ENCODE measurements around the gene FKTN.
"Not testable (repeated sequence)": the region's sequence is repeated elsewhere in the genome, so short reads cannot be mapped to it uniquely, and the experiment has no call there.

Gene FKTN

DNA sequence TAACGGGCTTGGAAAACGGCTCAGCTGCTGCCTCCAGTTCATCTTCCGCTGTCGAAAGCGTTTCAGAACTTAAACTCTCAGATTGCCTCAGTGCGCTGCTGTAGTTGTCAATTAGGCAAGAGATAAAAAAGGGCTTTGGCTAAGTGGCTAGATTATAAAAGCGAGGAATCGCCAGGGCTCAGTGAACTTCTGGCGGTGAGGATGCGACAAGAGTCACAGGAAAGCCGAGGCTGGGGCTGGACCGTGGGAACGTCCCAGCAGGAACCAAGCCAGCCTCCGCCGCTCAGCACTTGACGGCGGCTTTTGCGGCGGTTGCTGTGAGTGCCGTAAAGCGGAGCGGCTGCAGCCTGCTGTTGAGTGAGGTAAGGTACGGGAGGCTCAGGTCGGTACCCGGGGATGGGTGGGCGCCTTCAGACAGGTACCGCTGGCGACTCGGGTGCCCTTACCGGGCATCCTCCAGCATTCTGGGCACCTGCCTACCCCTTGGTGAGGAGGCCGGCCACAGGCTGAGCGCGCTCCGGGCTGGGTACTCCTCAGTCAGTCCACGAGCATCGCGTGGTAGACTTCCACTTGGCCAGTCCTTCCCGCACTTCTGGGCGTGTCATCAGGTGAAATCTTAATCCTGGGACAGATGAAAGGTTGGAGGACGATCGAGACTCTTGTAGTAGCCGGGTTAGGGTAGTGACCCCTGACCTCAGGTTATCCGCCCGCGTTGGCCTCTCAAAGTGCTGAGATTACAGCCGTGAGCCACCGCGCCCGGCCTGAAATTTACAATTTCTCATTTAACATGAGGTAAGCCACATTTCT, at the start of gene FKTN:
Gene FKTN (plus strand): TSS at position 328 of the 807 bp plus-strand sequence. CDS start 16,902 bp downstream, outside the sequence.
- ATAC-seq: peak; percentile 98
- Mint-ChIP-seq H3K4me3 (peak within 1 kb of the TSS; percentile 89), H3K9me3 (peaks cover 5% of the 10 kb centered on the region), H3K36me3 (no peaks in the 10 kb centered on the region), H3K4me1 (peaks cover 17% of the 10 kb centered on the region), H3K27ac (peak within 1 kb of the TSS; percentile 88)
- DNase-seq (ENCODE audit: low spot score in 2 of 2): peak; percentile 73 to 87

DNA sequence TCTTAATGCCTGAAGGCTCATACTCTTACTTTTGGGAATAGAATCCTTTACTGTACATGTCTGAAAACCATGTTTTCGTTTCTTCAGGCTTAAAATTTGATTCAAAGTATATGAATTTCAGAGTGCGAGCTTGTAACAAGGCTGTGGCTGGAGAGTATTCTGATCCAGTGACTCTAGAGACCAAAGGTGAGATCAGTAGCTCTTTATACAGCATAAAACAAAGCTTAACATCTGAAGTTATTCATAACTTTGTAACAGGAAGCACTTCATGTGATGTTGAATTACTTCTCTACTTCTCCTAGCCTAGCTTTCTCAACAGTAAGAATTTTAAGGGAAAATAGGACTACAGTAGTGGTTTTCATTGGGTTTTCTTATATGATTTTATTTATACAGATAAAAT, 49.4 kb upstream of the FKTN start:
- H3K4me1 Mint-ChIP-seq: no peaks in the 10 kb centered on the region
- H3K4me3 Mint-ChIP-seq: no peak overlapping the region
- no peaks in the 10 kb centered on the region for H3K9me3 Mint-ChIP-seq
- no peak overlapping the region for H3K27ac Mint-ChIP-seq
- no peaks in the 10 kb centered on the region for H3K36me3 Mint-ChIP-seq
- DNase-seq (ENCODE audit: low spot score in 2 of 2): no peak
- no peak for ATAC-seq

DNA sequence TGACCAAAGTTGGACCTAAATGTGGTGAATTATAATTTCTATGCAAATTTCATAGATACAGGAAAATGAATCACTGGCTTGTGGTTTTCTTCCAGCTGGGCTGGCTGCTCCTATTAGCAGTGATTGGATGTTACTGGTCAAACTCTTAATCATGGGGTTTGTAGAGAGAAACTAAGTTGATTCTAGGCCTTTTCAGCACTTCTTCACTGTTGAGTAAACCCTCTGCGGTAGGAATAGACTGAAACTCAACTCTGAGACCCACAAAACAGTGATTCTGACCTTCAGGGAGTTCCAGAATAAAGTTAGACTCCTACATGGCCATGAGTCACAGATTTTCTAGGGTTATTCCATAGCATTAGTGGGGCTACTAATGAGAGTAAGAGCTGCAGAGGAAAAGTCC, 47.9 kb upstream of the FKTN start:
- ATAC-seq (peak; percentile 70), DNase-seq (ENCODE audit: low spot score in 2 of 2) (no peak)
- Mint-ChIP-seq H3K9me3 (no peaks in the 10 kb centered on the region), H3K27ac (no peak overlapping the region), H3K4me3 (no peak overlapping the region), H3K36me3 (no peaks in the 10 kb centered on the region), H3K4me1 (no peaks in the 10 kb centered on the region)

DNA sequence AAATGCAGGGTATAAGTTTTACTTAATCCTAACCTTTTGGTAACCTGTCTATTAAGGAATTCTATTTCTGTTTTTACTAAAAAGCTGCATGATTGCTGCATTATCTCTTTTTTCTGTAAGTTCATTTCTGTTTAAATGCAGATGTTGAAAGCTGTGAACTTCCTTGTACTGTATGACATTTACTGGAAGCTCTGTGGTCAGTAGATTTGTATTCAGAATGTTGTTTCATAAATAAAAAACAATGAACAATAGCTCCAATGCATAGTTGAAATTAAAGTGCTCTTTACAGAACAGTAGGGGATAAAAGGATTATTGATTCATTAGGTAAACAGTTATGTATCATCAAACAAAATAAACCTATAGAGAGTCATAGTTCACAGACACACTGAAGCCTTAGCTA, 46.5 kb upstream of the FKTN start:
- H3K4me3 Mint-ChIP-seq: no peak overlapping the region
- DNase-seq (ENCODE audit: low spot score in 2 of 2) (no peak), ATAC-seq (no peak)
- no peaks in the 10 kb centered on the region for H3K9me3 Mint-ChIP-seq
- H3K4me1 Mint-ChIP-seq: no peaks in the 10 kb centered on the region
- H3K36me3 Mint-ChIP-seq: no peaks in the 10 kb centered on the region
- no peak overlapping the region for H3K27ac Mint-ChIP-seq

DNA sequence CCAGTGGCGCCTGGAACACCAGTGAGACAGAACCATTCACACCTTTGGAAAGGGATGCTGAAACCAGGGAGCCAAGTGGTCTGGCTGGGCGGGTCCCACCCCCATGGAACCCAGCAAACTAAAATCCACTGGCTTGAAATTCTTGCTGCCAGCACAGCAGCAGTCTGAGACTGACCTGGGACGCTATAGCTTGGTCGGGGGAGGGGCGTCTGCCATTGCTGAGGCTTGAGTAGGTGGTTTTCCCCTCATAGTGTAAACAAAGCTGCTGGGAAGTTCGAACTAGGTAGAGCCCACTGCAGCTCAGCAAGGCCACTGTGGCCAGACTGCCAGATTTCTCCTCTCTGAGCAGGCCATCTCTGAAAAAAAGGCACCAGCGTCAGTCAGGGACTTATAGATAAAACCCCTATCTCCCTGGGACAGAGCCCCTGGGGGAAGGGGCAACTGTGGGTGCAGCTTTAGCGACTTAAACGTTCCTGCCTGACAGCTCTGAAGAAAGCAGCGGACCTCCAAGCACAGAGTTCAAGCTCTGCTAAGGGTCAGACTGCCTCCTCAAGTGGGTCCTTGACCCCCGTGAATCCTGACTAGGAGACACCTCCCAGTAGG, 42.0 kb upstream of the FKTN start:
- Mint-ChIP-seq H3K36me3 (no peaks in the 10 kb centered on the region), H3K4me1 (no peaks in the 10 kb centered on the region), H3K27ac (no peak overlapping the region)

DNA sequence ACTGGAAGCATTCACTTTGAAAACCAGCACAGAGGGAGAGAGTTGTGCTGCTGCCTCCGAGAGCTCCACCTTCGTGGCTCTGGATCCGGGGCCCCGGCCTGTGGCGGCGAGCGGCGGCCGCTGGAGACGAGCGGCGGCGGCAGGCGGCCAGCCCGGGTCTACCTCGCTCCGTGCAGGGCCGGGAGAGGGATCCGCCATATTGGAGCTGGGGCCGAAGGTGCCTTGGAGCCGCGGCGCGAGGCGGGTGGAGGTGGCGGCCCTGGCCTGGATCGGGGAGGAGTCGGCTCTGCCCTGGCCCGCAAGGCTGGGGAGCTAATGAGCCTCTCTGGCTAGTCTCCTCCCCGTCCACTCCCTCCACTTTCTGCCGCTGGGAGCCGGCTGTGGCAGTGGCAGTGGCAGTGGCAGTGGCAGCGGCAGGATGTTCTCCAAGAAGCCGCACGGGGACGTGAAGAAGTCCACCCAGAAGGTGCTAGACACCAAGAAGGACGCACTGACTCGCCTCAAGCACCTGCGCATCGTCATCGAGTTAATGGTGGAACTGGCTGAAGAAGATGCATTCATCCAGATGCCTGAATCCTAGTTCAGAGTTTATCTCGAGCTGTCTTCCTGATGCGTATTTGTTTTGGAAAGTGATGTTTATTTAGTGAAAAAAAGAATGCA, 38.1 kb upstream of the FKTN start:
- H3K36me3 Mint-ChIP-seq, H3K9me3 Mint-ChIP-seq, H3K4me1 Mint-ChIP-seq, H3K4me3 Mint-ChIP-seq, H3K27ac Mint-ChIP-seq: not testable (repeated sequence)
- ATAC-seq: peak; percentile 78
- peak; percentile 14 to 57 for DNase-seq (ENCODE audit: low spot score in 2 of 2)

More for the DNA sequence above, 42.0 kb upstream of the FKTN start:
- Mint-ChIP-seq H3K4me3 (no peak overlapping the region), H3K9me3 (peaks cover 2% of the 10 kb centered on the region)
- no peak for DNase-seq (ENCODE audit: low spot score in 2 of 2)
- ATAC-seq: no peak

DNA sequence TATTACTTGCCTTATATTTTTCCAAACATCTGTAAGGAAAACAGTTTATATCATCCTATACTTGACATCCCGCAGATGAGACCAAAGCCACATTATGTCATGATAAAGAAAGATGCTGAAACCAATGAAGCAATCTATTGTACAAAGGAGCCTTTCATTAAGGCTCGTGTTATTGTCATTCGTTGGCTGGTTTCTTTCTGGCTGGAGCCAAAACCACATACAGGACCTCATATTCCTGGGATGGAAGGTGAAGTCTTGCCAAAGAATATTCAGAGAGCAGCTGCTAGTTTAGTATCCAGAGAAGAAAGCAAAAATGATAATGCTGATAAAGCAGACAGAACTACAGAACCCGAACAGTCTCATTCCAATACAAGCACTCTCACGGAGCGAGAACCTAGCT, 36.9 kb upstream of the FKTN start:
- not testable (repeated sequence) for H3K36me3 Mint-ChIP-seq; H3K9me3 Mint-ChIP-seq; H3K4me1 Mint-ChIP-seq; ATAC-seq; H3K27ac Mint-ChIP-seq; DNase-seq (ENCODE audit: low spot score in 2 of 2); H3K4me3 Mint-ChIP-seq

DNA sequence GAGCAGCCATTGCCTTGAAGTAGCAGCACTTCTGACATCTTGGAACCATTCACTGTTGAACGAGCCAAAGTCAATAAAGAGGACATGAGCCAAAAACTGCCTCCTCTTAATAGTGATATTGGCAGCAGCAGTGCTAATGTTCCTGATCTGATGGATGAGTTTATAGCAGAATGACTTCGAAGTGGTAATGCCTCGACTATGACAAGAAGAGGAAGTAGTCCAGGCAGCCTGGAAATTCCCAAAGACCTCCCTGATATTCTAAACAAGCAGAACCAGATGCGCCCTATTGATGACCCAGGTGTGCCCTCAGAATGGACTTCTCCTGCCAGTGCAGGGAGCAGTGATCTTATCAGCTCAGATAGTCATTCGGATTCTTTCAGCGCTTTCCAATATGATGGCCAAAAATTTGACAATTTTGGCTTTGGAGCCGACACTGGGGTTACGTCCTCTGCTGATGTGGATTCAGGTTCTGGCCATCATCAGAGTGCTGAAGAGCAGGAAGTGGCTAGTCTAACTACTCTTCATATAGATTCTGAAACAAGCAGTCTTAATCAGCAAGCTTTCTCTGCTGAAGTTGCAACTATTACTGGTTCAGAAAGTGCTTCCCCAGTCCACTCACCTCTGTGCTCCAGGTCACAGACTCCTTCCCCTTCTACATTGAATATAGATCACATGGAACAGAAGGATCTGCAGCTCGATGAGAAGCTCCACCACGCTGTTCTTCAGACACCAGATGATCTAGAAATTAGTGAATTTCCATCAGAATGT, 35.1 kb upstream of the FKTN start:
- H3K4me3 Mint-ChIP-seq; H3K9me3 Mint-ChIP-seq; H3K36me3 Mint-ChIP-seq; H3K27ac Mint-ChIP-seq; DNase-seq (ENCODE audit: low spot score in 2 of 2); H3K4me1 Mint-ChIP-seq: not testable (repeated sequence)
- peak; percentile 53 for ATAC-seq

DNA sequence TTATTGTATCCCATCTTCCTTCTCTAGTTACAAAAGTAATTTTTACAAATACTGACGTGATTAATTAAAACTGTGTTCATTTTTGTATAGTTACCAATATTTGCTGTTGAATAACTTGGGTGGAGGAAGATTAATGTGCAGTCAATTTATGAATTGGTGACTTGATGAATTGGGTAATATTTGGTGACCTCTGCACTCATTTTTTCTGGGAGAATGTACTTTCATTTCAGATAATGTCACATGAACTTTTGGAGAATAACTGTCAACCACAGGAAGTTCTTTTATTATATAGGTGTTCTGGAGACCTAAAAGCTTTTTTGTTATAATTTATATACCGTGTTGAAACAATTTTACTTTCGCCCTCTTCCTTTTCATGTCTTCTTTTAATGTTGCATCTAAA, 26.4 kb upstream of the FKTN start:
- Mint-ChIP-seq H3K4me3 (no peak overlapping the region), H3K36me3 (no peaks in the 10 kb centered on the region), H3K9me3 (peaks cover 2% of the 10 kb centered on the region), H3K4me1 (peaks cover 7% of the 10 kb centered on the region), H3K27ac (no peak overlapping the region)
- ATAC-seq (no peak), DNase-seq (ENCODE audit: low spot score in 2 of 2) (no peak)

DNA sequence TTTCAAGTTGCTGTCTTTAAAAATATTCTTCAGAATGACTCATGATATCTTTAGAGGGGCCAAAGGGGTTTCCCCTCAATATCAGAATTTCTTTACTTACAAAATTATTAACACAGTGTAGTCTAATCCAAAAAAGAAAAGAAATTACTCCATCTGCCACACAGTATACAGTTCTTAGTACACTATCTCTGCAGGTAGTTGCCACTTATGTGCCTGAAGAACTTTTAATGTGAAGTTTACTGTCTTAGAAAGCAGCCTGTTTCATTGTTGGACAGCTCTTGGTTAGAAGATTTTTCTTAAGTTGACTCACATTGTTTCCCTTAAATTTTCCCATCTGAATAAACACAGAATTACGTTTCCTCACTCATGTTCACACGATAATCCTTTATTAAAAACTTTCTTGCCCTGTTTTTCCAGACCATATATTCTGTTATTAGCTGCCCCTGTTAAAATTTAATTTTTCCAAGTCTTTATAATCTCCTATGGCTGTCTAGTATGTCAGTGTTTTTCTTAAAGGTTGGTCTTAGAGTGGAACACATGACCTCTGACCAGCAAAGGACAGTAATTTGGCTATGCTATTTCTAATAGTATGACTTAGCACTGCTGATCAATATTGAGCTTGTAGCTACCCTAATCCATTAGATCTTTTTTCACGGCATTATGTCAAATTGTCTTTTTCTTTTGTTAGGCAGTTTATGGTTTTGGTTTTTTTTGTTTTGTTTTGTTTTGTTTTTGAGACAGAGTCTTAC, 21.8 kb upstream of the FKTN start:
- Mint-ChIP-seq H3K36me3 (no peaks in the 10 kb centered on the region), H3K4me3 (no peak overlapping the region), H3K27ac (no peak overlapping the region), H3K4me1 (peaks cover 4% of the 10 kb centered on the region), H3K9me3 (no peaks in the 10 kb centered on the region)
- DNase-seq (ENCODE audit: low spot score in 2 of 2): no peak
- ATAC-seq: peak; percentile 70

DNA sequence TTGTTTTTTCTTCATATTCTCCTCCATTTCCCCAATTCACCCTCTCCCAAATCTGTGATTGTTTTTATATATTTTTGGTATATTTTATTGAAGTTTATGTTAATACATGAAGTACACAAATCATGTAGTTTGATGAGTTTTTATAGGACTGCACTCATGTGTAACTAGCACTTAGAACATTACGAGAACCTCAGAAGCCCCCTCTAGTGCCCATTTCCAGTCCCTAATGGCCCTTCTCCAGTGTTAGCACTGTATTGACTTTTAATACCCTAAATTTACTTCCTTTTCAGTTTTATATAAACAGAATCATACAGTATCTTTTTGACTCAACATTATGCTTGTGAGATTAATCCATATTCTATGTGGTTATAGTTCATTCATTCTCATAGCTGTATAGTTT, 18.5 kb upstream of the FKTN start:
- H3K36me3 Mint-ChIP-seq: no peaks in the 10 kb centered on the region
- no peak overlapping the region for H3K4me3 Mint-ChIP-seq
- DNase-seq (ENCODE audit: low spot score in 2 of 2): no peak
- no peak overlapping the region for H3K27ac Mint-ChIP-seq
- H3K4me1 Mint-ChIP-seq: peaks cover 7% of the 10 kb centered on the region
- no peak for ATAC-seq
- no peaks in the 10 kb centered on the region for H3K9me3 Mint-ChIP-seq

DNA sequence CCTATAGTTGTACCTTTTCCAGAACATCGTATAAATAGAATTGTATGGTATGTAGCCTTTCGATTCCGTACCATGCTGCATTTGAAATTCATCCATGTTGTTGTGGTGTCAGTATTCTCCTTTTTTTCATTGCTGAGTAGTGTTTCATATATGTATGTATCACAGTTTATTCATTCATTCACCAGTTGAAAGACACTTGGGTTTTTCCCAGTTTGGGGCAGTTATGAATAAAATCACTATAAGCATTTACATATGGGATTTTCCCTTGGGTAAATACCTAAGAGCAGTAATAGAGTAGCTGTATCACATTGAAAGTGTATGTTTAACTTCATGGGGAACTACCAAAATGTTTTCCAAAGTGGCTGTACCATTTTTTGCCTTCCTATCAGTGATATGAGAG, 16.1 kb upstream of the FKTN start:
- H3K27ac Mint-ChIP-seq: no peak overlapping the region
- no peak overlapping the region for H3K4me3 Mint-ChIP-seq
- no peaks in the 10 kb centered on the region for H3K9me3 Mint-ChIP-seq
- no peaks in the 10 kb centered on the region for H3K36me3 Mint-ChIP-seq
- peaks cover 7% of the 10 kb centered on the region for H3K4me1 Mint-ChIP-seq
- peak; percentile 99 for ATAC-seq
- no peak for DNase-seq (ENCODE audit: low spot score in 2 of 2)

DNA sequence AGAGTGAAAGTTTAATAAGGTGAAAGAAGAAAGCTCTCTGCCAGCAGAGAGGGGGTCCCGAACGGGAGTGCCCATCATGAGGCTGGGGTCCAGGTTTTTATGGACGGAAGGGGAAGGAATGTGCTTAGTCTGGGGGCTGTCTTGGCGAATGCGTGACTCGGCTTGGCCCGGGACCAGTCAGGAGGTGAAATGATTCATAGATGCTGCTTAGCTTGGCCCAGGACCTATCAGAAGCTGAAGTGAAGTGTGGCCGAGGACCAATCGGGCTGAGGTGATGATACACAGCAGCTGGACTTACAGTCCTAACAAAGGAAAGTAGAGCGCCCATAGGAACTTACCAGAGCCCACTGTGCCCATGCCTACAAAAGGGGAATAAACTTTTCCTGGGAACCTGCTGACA, 3.9 kb upstream of the FKTN start:
- ATAC-seq (no peak), DNase-seq (ENCODE audit: low spot score in 2 of 2) (no peak)
- Mint-ChIP-seq H3K4me3 (no peak overlapping the region), H3K4me1 (peaks cover 9% of the 10 kb centered on the region), H3K36me3 (no peaks in the 10 kb centered on the region), H3K9me3 (no peaks in the 10 kb centered on the region), H3K27ac (no peak overlapping the region)

DNA sequence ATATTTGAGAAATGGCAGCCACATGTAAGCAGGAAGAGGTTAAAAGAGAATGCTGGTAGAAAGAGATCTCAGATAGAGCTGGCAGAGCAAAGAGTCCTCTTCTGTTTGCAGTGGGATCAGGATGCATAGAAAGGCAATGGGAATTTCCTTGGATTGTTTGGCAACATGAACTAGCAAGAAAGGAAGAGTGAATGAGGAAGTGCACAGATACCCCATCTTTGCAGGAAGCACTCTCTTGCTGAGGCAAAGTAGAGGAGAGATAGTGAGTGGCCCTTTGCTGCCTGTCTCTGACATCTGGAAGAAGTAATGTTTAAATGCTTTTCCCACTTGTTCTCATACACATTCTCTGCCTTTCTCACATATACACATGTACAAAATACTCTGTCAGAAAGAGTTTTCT, 14.5 kb downstream of the FKTN start:
- DNase-seq (ENCODE audit: low spot score in 2 of 2) (no peak), ATAC-seq (no peak)
- Mint-ChIP-seq H3K36me3 (peaks cover 15% of the 10 kb centered on the region), H3K27ac (no peak overlapping the region), H3K4me3 (no peak overlapping the region), H3K9me3 (peaks cover 12% of the 10 kb centered on the region), H3K4me1 (no peaks in the 10 kb centered on the region)

DNA sequence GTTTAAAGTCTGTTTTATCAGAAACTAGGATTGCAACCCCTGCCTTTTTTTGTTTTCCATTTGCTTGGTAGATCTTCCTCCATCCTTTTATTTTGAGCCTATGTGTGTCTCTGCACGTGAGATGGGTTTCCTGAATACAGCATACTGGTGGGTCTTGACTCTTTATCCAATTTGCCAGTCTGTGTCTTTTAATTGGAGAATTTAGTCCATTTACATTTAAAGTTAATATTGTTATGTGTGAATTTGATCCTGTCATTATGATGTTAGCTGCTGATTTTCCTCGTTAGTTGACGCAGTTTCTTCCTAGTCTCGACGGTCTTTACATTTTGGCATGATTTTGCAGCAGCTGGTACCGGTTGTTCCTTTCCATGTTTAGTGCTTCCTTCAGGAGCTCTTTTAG, 22.0 kb downstream of the FKTN start:
- H3K27ac Mint-ChIP-seq; H3K4me1 Mint-ChIP-seq; H3K4me3 Mint-ChIP-seq; DNase-seq (ENCODE audit: low spot score in 2 of 2); H3K9me3 Mint-ChIP-seq; ATAC-seq: not testable (repeated sequence)
- peaks cover 11% of the 10 kb centered on the region for H3K36me3 Mint-ChIP-seq

Measured in stimulated activated effector memory CD8-positive, alpha-beta T cell treated with anti-CD3 and anti-CD28 coated beads, Interleukin-12 subunit alpha, Interleukin-12 subunit beta, amount 100 ng/mL, for 72 hours (primary cell).